Heart right ventricle (tissue), 16 donors: ENCODE measurements around the gene SPTB. TPM values are rescaled to one million over a fixed set of nuclear protein-coding genes. Genes with fewer than 3 reads are reported as not detected.
A peak's percentile ranks its signal among the peaks of the same experiment; 100 is the strongest.

Experiments
- ATAC-seq, 8 donors: fragments of 200-7000 bp; cut with Tn5 transposase; one replicate each; pipeline ENCODE4 v1.9.1; 2020; ENCODE audit warnings: mild to moderate bottlenecking in 8 of 8, moderate library complexity in 8 of 8, moderate number of reproducible peaks in 1 of 8
- DNase-seq, 2 donors: peaks; one replicate each; pipeline ENCODE4 v3.0.0-alpha.2; 2020
- H3K27ac ChIP-seq, 10 donors: fragments of 200-600 bp; sonication (generic) in 2 of 10; one replicate each; pipeline versions ENCODE4 v1.5.0 to v1.8.0; 2020 to 2022; ENCODE audit warnings: mild to moderate bottlenecking in 3 of 10
- H3K27me3 ChIP-seq, 7 donors: fragments of 200-600 bp; one replicate each; pipeline ENCODE4 v1.8.0; 2021 to 2022; ENCODE audit warnings: mild to moderate bottlenecking in 2 of 7
- H3K36me3 ChIP-seq, 9 donors: fragments of 200-600 bp; sonication (generic) in 1 of 9; one replicate each; pipeline versions ENCODE4 v1.5.0 to v1.8.0; 2020 to 2022; ENCODE audit warnings: mild to moderate bottlenecking in 2 of 9
- H3K4me1 ChIP-seq, 9 donors: fragments of 200-600 bp; sonication (generic) in 1 of 9; one replicate each; pipeline versions ENCODE4 v1.5.0 to v1.8.0; 2020 to 2022; ENCODE audit warnings: mild to moderate bottlenecking in 4 of 9
- H3K4me3 ChIP-seq, 10 donors: fragments of 200-600 bp; sonication (generic) in 2 of 10; one replicate each; pipeline versions ENCODE4 v1.5.0 to v1.8.0; 2020 to 2022; ENCODE audit warnings: mild to moderate bottlenecking in 7 of 10, moderate library complexity in 2 of 10
- H3K9me3 ChIP-seq, 11 donors: fragments of 200-600 bp in 10 of 11; sonication (generic) in 2 of 11; one replicate each; pipeline versions ENCODE4 v1.5.0 to v1.8.0; 2013 to 2022; ENCODE audit warnings: mild to moderate bottlenecking in 2 of 11, control low read depth in 1 of 11, moderate library complexity in 1 of 11
- CTCF ChIP-seq, 9 donors: fragments of 200-600 bp; sonication (generic) in 2 of 9; IDR thresholded peaks; one replicate each; pipeline versions ENCODE4 v1.5.0 to v1.8.0; 2021 to 2022; ENCODE audit warnings: antibody characterized with exemption in 9 of 9, mild to moderate bottlenecking in 5 of 9, moderate library complexity in 1 of 9
- WGBS, 2 donors: extraction: QIAGEN DNeasy Blood & Tissue Kit; methylation state at CpG; one replicate each; pipeline ENCODE4 v1.1.7; 2013; ENCODE audit warnings: inconsistent platforms in 1 of 2; 5-methylcytosine and 5-hydroxymethylcytosine counted together
- intact Hi-C, 10 donors: fragments of 100-400 bp; cut with DNase I; formaldehyde crosslinking; loops; one replicate each; pipeline versions ENCODE4 v1.11.1 to v1.14.2; 2022
- polyA plus RNA-seq, 2 donors: library from polyadenylated mRNA; stranded (reverse); fragments of 200-250 nt; gene quantifications; one replicate each; pipeline ENCODE4 v1.2.3, GENCODE V29; 2013
- total RNA-seq, 10 donors: library from RNA; stranded (reverse); fragmentation: NEBNext Ultra II Directional in 3 of 10; extraction: Animal tissue kit (Norgen Biotek cat#: 25700) in 3 of 10; gene quantifications; one replicate each; pipeline versions ENCODE4 v1.2.1 to v1.2.4, GENCODE V29; 2021 to 2023
- donor health status: Arrhythmogenic right ventricular cardiomyopathy.
- donor health status: ischemic (EF 13 %, LVEDD 7.1; RV severe dilation, severe dysfunction).
- donor health status: healthy with polysubstance abuse.
- donor health status: DM: no; HTN: yes; CAD: no.
- donor health status: DM: no; HTN: no; CAD: no.
- donor health status: ischemic (EF 25% LVEDD 6.9; RV normal size, moderate dysfunction).
- donor health status: ischemic (EF 25% LVEDD 5.7; RV mildly dilated, moderate dysfunction).
- donor health status: healthy.
- donor health status: DM: yes; HTN: yes; CAD: no.
- donor health status: Ischemic cardiomyopathy.
- donor health status: ischemic (EF 35%, LVEDD 5.7; RV mildly dilated, moderate dysfunction).
- donor health status: nonischemic (EF 11% LVEDD 7.7; RV severe dilation, severe dysfunction).
- donor health status: DM: yes; HTN: yes; CAD: no.
- donor health status: PGD.
- donor health status: ischemic (EF 29% LVEDD 5.4; RV normal size, mild dysfunction).
- donor health status: nonischemic (EF 23%, LVEDD 6.1; RV moderate dilation, normal function).

The SPTB gene
- total and polyA plus RNA-seq, 12 donors: 24.0 to 114 (median 92.1) TPM

GRCh38 chr14:64725261-64725815 lies 154.4 kb downstream of the SPTB start:
- ATAC-seq (peak in 3 of 8 donors; percentile 10 to 29 (median 23)), DNase-seq (no peak)
- peak overlapping the region in 6 of 10 donors; percentile 30 to 59 (median 40) for H3K27ac ChIP-seq
- no peaks in the 10 kb centered on the region for H3K27me3 ChIP-seq
- H3K9me3 ChIP-seq: no peaks in the 10 kb centered on the region
- H3K4me3 ChIP-seq: no peak overlapping the region
- 45 to 47% methylated on average over 3 of the region's 3 CpGs for WGBS, 2 donors
- H3K4me1 ChIP-seq: peaks cover 29 to 87% (median 63%) of the 10 kb centered on the region in 9 donors
- peaks cover 0 to 26% (median 16%) of the 10 kb centered on the region in 9 donors for H3K36me3 ChIP-seq
- no peak for TF ChIP-seq CTCF (IDR thresholded peaks at IDR 0.05)
- intact Hi-C loops: loop anchor here in 1 of 10 donors (5.0 kb wide), 1 partner anchor 37 kb away; no protein-coding TSS in a partner anchor

GRCh38 chr14:64724578-64724930 lies 155.2 kb downstream of the SPTB start:
- DNase-seq (no peak), ATAC-seq (no peak)
- WGBS, 2 donors: 89 to 90% methylated on average over 1 of the region's 1 CpG
- peak overlapping the region in 7 of 10 donors; percentile 30 to 81 (median 45) for H3K27ac ChIP-seq
- no peaks in the 10 kb centered on the region for H3K9me3 ChIP-seq
- H3K27me3 ChIP-seq: no peaks in the 10 kb centered on the region
- H3K4me1 ChIP-seq: peaks cover 29 to 88% (median 67%) of the 10 kb centered on the region in 9 donors
- intact Hi-C loops: loop anchor here in 1 of 10 donors (5.0 kb wide), 1 partner anchor 33 kb away; no protein-coding TSS in a partner anchor
- H3K36me3 ChIP-seq: peaks cover 0 to 23% (median 16%) of the 10 kb centered on the region in 9 donors
- no peak for TF ChIP-seq CTCF (IDR thresholded peaks at IDR 0.05)
- H3K4me3 ChIP-seq: no peak overlapping the region

- Histone ChIP-seq H3K27ac (peak overlapping the region in 7 of 10 donors; percentile 17 to 81 (median 48)), H3K36me3 (peaks cover 0 to 16% (median 13%) of the 10 kb centered on the region in 9 donors), H3K27me3 (no peaks in the 10 kb centered on the region), H3K4me1 (peaks cover 29 to 88% (median 62%) of the 10 kb centered on the region in 9 donors), H3K9me3 (no peaks in the 10 kb centered on the region), H3K4me3 (no peak overlapping the region)
- TF ChIP-seq CTCF (IDR thresholded peaks at IDR 0.05): no peak
- 74 to 76% methylated on average over 15 of the region's 15 CpGs for WGBS, 2 donors
- ATAC-seq (peak in 1 of 8 donors; percentile 2), DNase-seq (no peak)
- intact Hi-C loops: loop anchor here in 1 of 10 donors (5.0 kb wide), 1 partner anchor 33 kb away; no protein-coding TSS in a partner anchor
Observed at GRCh38 chr14:64723691-64724577, 155.8 kb downstream of the SPTB start.

- 81 to 97% methylated on average over 5 of the region's 5 CpGs for WGBS, 2 donors
- ATAC-seq: no peak
Observed at GRCh38 chr14:64722842-64723447, 156.8 kb downstream of the SPTB start.

More at GRCh38 chr14:64722842-64723447, 156.8 kb downstream of the SPTB start:
- H3K4me3 ChIP-seq: no peak overlapping the region
- peak overlapping the region in 6 of 10 donors; percentile 18 to 81 (median 68) for H3K27ac ChIP-seq
- H3K4me1 ChIP-seq: peaks cover 29 to 89% (median 68%) of the 10 kb centered on the region in 9 donors
- no peak for DNase-seq
- H3K27me3 ChIP-seq: no peaks in the 10 kb centered on the region
- H3K36me3 ChIP-seq: peaks cover 0 to 7% (median 3%) of the 10 kb centered on the region in 9 donors
- intact Hi-C loops: loop anchor here in 1 of 10 donors (5.0 kb wide), 1 partner anchor 34 kb away; no protein-coding TSS in a partner anchor
- TF ChIP-seq CTCF (IDR thresholded peaks at IDR 0.05): no peak
- H3K9me3 ChIP-seq: no peaks in the 10 kb centered on the region
